Germinal center (tissue), 1 donor: ENCODE measurements around the gene PCBD1.

Experiments
- DNase-seq: peaks from one replicate; pipeline ENCODE4 v3.0.0; 2012; ENCODE audit warnings: mixed read lengths, low spot score

The PCBD1 gene

DNA sequence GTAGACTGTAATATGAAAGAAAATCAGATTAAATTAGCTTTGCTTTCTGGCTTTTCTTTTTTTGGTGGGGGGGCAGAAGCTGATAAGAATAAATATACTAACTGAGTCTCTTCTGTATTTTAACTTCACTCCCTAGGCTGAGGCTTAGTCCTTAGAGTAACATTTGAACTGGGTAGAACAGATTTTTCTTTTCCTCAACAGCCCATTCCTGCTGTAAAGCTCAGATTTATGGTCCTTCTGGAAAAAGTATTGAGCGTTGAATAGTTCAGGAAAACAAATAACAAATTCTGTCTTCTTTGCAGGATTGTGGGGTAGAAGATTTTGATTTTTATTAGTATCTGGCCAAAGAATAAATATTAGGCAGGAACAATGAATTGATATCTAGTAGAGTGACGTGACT is 54.8 kb downstream of the PCBD1 start:
- no peak for DNase-seq
